ENCODE measurements around the gene ACYP2. TPM values are rescaled to one million over a fixed set of nuclear protein-coding genes. Genes with fewer than 3 reads are reported as not detected.
"Not testable (repeated sequence)": the region's sequence is repeated elsewhere in the genome, so short reads cannot be mapped to it uniquely, and the experiment has no call there.

ACYP2 gene
- total RNA-seq, 6 experiments from 2014 or later: 8.6 to 15.8 (median 9.8) TPM

DNA sequence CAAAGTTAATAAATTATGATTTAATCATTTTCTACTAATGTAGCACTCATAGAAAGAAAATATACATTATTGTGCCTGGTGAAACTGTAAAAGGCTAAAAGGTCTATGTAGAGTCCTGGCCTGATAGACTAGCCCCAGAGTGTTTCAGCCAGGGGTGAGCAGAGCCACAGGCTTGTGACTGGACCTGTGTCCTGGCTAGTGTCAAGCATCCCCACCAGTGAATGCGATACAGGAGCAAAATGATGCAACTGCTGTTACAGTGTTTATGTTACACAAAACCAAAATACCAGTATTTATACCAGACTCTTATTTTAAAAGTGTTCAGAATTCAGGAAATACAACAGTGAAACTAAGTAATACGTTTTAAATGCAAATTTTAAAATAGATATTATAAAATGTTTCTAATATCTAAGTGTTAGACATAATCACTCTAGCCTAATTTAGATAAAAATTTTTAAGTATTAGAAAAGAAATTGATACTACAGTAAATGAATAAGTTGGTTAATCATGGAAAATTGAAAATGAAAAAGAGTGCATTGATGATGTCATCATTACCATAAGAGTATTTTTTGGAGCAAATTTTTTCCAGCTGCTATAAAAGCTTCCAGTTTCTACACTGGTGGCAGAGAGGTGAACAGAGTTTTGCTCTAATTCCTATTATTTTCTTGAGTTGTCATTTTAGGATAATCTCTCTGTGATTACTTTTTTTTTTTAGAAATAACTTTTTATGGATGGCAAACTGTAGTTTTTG is 146.8 kb downstream of the ACYP2 start:
- H3K36me3 Mint-ChIP-seq (ENCODE audit: low read depth): peaks cover 8% of the 10 kb centered on the region; the same call in 1 of the 2 replicates
- TF ChIP-seq, protein P1, sequence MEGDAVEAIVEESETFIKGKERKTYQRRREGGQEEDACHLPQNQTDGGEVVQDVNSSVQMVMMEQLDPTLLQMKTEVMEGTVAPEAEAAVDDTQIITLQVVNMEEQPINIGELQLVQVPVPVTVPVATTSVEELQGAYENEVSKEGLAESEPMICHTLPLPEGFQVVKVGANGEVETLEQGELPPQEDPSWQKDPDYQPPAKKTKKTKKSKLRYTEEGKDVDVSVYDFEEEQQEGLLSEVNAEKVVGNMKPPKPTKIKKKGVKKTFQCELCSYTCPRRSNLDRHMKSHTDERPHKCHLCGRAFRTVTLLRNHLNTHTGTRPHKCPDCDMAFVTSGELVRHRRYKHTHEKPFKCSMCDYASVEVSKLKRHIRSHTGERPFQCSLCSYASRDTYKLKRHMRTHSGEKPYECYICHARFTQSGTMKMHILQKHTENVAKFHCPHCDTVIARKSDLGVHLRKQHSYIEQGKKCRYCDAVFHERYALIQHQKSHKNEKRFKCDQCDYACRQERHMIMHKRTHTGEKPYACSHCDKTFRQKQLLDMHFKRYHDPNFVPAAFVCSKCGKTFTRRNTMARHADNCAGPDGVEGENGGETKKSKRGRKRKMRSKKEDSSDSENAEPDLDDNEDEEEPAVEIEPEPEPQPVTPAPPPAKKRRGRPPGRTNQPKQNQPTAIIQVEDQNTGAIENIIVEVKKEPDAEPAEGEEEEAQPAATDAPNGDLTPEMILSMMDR (IDR thresholded peaks at IDR 0.05): no peak
- no peak overlapping the region for H3K27ac Mint-ChIP-seq
- no peak for DNase-seq
- H3K4me3 Mint-ChIP-seq: no peak overlapping the region
- no peaks in the 10 kb centered on the region for H3K4me1 Mint-ChIP-seq (ENCODE audit: low read depth)
- peaks cover 3% of the 10 kb centered on the region for H3K27me3 Mint-ChIP-seq (ENCODE audit: insufficient read depth)
- no peaks in the 10 kb centered on the region for H3K9me3 Mint-ChIP-seq

DNA sequence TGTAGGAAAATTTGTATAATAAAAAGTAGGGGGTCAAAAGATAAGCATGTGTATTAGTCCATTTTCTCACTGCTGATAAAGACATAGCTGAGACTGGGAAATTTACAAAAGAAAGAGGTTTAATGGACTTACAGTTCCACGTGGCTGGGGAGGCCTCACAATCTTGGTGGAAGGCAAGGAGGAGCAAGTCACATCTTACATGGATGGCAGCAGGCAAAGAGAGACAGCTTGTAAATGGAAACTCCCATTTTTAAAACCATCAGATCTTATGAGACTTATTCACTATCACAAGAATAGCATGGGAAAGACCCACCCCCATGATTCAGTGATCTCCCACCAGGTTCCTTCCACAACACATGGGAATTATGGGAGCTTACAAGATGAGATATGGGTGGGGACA is 149.7 kb downstream of the ACYP2 start:
- H3K9me3 Mint-ChIP-seq; H3K36me3 Mint-ChIP-seq (ENCODE audit: low read depth); H3K27me3 Mint-ChIP-seq (ENCODE audit: insufficient read depth); DNase-seq; H3K4me1 Mint-ChIP-seq (ENCODE audit: low read depth); H3K4me3 Mint-ChIP-seq; H3K27ac Mint-ChIP-seq: not testable (repeated sequence)

DNA sequence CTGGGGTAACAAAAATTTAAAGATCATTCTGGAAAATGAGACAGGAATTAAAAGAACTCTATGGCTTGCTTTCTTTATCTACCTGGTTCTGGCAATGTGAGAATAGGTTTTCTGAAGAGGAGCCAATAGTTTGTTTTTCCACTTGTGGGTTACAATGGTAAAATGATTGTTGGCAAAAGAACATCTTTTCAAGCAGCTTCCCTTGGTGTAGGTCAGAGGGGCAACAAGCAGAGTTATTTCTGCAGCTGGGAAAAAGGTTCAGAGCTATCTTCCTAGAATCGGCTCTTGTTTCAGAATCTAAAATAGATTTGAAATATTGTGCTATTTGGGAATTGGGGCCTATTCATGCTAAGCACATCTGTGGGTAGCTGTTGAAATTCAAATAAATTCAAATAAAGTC is 152.2 kb downstream of the ACYP2 start:
- H3K4me3 Mint-ChIP-seq: no peak overlapping the region
- DNase-seq: no peak
- peaks cover 3% of the 10 kb centered on the region; the same call in 1 of the 2 replicates for H3K27me3 Mint-ChIP-seq (ENCODE audit: insufficient read depth)
- TF ChIP-seq, protein P1 (IDR thresholded peaks at IDR 0.05): no peak
- H3K9me3 Mint-ChIP-seq: no peaks in the 10 kb centered on the region
- no peaks in the 10 kb centered on the region for H3K4me1 Mint-ChIP-seq (ENCODE audit: low read depth)
- no peak overlapping the region for H3K27ac Mint-ChIP-seq
- peaks cover 8% of the 10 kb centered on the region; the same call in 1 of the 2 replicates for H3K36me3 Mint-ChIP-seq (ENCODE audit: low read depth)

- Mint-ChIP-seq H3K36me3 (ENCODE audit: low read depth) (no peaks in the 10 kb centered on the region), H3K27me3 (ENCODE audit: insufficient read depth) (no peaks in the 10 kb centered on the region), H3K4me1 (ENCODE audit: low read depth) (no peaks in the 10 kb centered on the region), H3K9me3 (no peaks in the 10 kb centered on the region), H3K27ac (no peak overlapping the region), H3K4me3 (no peak overlapping the region)
- TF ChIP-seq, protein P1 (IDR thresholded peaks at IDR 0.05): no peak
- DNase-seq: no peak
These were observed 155.8 kb downstream of the ACYP2 start for GRCh38 chr2:54271189-54271588.

- no peaks in the 10 kb centered on the region for H3K9me3 Mint-ChIP-seq
- H3K27me3 Mint-ChIP-seq (ENCODE audit: insufficient read depth): no peaks in the 10 kb centered on the region
- H3K36me3 Mint-ChIP-seq (ENCODE audit: low read depth): no peaks in the 10 kb centered on the region
- H3K27ac Mint-ChIP-seq: no peak overlapping the region
- TF ChIP-seq, protein P1 (IDR thresholded peaks at IDR 0.05): no peak
- DNase-seq: no peak
- H3K4me3 Mint-ChIP-seq: no peak overlapping the region
- H3K4me1 Mint-ChIP-seq (ENCODE audit: low read depth): no peaks in the 10 kb centered on the region
These were observed 156.6 kb downstream of the ACYP2 start for GRCh38 chr2:54271843-54272627.

GRCh38 chr2:54274781-54275242 is 159.4 kb downstream of the ACYP2 start:
- no peaks in the 10 kb centered on the region for H3K9me3 Mint-ChIP-seq
- no peaks in the 10 kb centered on the region for H3K36me3 Mint-ChIP-seq (ENCODE audit: low read depth)
- no peak overlapping the region for H3K4me3 Mint-ChIP-seq
- no peaks in the 10 kb centered on the region for H3K4me1 Mint-ChIP-seq (ENCODE audit: low read depth)
- DNase-seq: no peak
- H3K27me3 Mint-ChIP-seq (ENCODE audit: insufficient read depth): peaks cover 1% of the 10 kb centered on the region; the same call in 1 of the 2 replicates
- H3K27ac Mint-ChIP-seq: no peak overlapping the region
- TF ChIP-seq, protein P1 (IDR thresholded peaks at IDR 0.05): no peak

Measured in HFFc6 (cell line).